AML-193 (cell line): ENCODE measurements around the gene TTC39A.
"Not testable (repeated sequence)": the region's sequence is repeated elsewhere in the genome, so short reads cannot be mapped to it uniquely, and the experiment has no call there.

Experiments used
- DNase-seq, 2 experiments: peaks; one replicate each; lab custom pipeline; 2025; lab: John Stamatoyannopoulos, UW

TTC39A gene

GRCh38 chr1:51266791-51267190, 63.6 kb downstream of the TTC39A start:
- DNase-seq = no peak

GRCh38 chr1:51266181-51266580, 64.2 kb downstream of the TTC39A start:
- DNase-seq = no peak

GRCh38 chr1:51265618-51266017, 64.7 kb downstream of the TTC39A start:
- peak; percentile 34 to 44 for DNase-seq

- DNase-seq = no peak
Observed at GRCh38 chr1:51264451-51264850, 65.9 kb downstream of the TTC39A start.

- DNase-seq = no peak
Observed at GRCh38 chr1:51263147-51263877, 67.0 kb downstream of the TTC39A start.

- DNase-seq = no peak
Observed at GRCh38 chr1:51255331-51255730, 75.0 kb downstream of the TTC39A start.

GRCh38 chr1:51253691-51254090, 76.7 kb downstream of the TTC39A start:
- DNase-seq = no peak

- DNase-seq = no peak
Observed at GRCh38 chr1:51252366-51252765, 78.0 kb downstream of the TTC39A start.

- DNase-seq = not testable (repeated sequence)
Observed at GRCh38 chr1:51251165-51251564, 79.2 kb downstream of the TTC39A start.

- DNase-seq = not testable (repeated sequence)
Observed at GRCh38 chr1:51250729-51251128, 79.6 kb downstream of the TTC39A start.

GRCh38 chr1:51249445-51249844, 80.9 kb downstream of the TTC39A start:
- DNase-seq = no peak

GRCh38 chr1:51247499-51247898, 82.9 kb downstream of the TTC39A start:
- DNase-seq = no peak

GRCh38 chr1:51247022-51247421, 83.3 kb downstream of the TTC39A start:
- DNase-seq = no peak

GRCh38 chr1:51242546-51242945, 87.8 kb downstream of the TTC39A start:
- no peak for DNase-seq

GRCh38 chr1:51241119-51241518, 89.2 kb downstream of the TTC39A start:
- no peak for DNase-seq

- no peak for DNase-seq
Observed at GRCh38 chr1:51240084-51240483, 90.3 kb downstream of the TTC39A start.

- no peak for DNase-seq
Observed at GRCh38 chr1:51238034-51238403, 92.3 kb downstream of the TTC39A start.

- no peak for DNase-seq
Observed at GRCh38 chr1:51237351-51238033, 92.9 kb downstream of the TTC39A start.
